ENCODE results near the gene EFHD1. TPM values are rescaled to one million over a fixed set of nuclear protein-coding genes. Genes with fewer than 3 reads are reported as not detected.

The EFHD1 gene
- total RNA-seq, 1 donor from 2014 or later, result 16.6 TPM

- no peak for TF ChIP-seq CTCF (conservative IDR thresholded peaks at IDR 0.05; ENCODE audit: low read depth, low read length)
- H3K4me3 ChIP-seq (ENCODE audit: low read depth, low read length), result no peak overlapping the region
- DNase-seq (ENCODE audit: low read depth), result no peak
Observed at GRCh38 chr2:232615339-232615738, 18.1 kb upstream of the EFHD1 start.

- no peak for TF ChIP-seq CTCF (conservative IDR thresholded peaks at IDR 0.05; ENCODE audit: low read depth, low read length)
- H3K4me3 ChIP-seq (ENCODE audit: low read depth, low read length), result no peak overlapping the region
- DNase-seq (ENCODE audit: low read depth), result no peak
Observed at GRCh38 chr2:232621186-232621585, 12.2 kb upstream of the EFHD1 start.

GRCh38 chr2:232622563-232622962, 10.8 kb upstream of the EFHD1 start:
- TF ChIP-seq CTCF (conservative IDR thresholded peaks at IDR 0.05; ENCODE audit: low read depth, low read length), result no peak
- no peak for DNase-seq (ENCODE audit: low read depth)
- H3K4me3 ChIP-seq (ENCODE audit: low read depth, low read length), result no peak overlapping the region

- TF ChIP-seq CTCF (conservative IDR thresholded peaks at IDR 0.05; ENCODE audit: low read depth, low read length), result no peak
- DNase-seq (ENCODE audit: low read depth), result no peak
- H3K4me3 ChIP-seq (ENCODE audit: low read depth, low read length), result no peak overlapping the region
Observed at GRCh38 chr2:232623768-232624765, 9.3 kb upstream of the EFHD1 start.

GRCh38 chr2:232626584-232626983, 6.8 kb upstream of the EFHD1 start:
- TF ChIP-seq CTCF (conservative IDR thresholded peaks at IDR 0.05; ENCODE audit: low read depth, low read length), result no peak
- no peak overlapping the region for H3K4me3 ChIP-seq (ENCODE audit: low read depth, low read length)
- DNase-seq (ENCODE audit: low read depth), result no peak

- TF ChIP-seq CTCF (conservative IDR thresholded peaks at IDR 0.05; ENCODE audit: low read depth, low read length), result no peak
- DNase-seq (ENCODE audit: low read depth), result no peak
Observed at GRCh38 chr2:232628466-232629128, 4.8 kb upstream of the EFHD1 start.

More at GRCh38 chr2:232628466-232629128, 4.8 kb upstream of the EFHD1 start:
- no peak overlapping the region for H3K4me3 ChIP-seq (ENCODE audit: low read depth, low read length)
